ENCODE measurements around the gene CRB1. TPM values are rescaled to one million over a fixed set of nuclear protein-coding genes. Genes with fewer than 3 reads are reported as not detected.

CRB1 gene
- total RNA-seq, 1 donor from 2014 or later: 0.51 TPM

DNA sequence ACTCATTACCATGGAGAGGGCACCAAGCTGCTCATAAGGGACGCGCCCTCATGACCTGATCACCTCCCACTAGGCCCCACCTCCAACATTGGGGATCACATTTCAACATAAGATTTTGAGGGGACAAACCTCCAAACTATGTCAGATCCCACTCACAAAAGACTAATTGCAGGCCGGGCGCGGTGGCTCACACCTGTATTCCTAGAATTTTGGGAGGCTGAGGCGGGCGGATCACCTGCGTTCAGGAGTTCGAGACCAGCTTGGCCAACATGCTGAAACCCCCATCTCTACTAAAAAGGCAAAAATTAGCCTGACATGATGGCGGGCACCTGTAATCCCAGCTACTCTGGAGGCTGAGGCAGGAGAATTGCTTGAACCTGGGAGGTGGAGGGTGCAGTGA lies 228.7 kb downstream of the CRB1 start:
- peaks cover 34% of the 10 kb centered on the region for H3K9me3 Mint-ChIP-seq

DNA sequence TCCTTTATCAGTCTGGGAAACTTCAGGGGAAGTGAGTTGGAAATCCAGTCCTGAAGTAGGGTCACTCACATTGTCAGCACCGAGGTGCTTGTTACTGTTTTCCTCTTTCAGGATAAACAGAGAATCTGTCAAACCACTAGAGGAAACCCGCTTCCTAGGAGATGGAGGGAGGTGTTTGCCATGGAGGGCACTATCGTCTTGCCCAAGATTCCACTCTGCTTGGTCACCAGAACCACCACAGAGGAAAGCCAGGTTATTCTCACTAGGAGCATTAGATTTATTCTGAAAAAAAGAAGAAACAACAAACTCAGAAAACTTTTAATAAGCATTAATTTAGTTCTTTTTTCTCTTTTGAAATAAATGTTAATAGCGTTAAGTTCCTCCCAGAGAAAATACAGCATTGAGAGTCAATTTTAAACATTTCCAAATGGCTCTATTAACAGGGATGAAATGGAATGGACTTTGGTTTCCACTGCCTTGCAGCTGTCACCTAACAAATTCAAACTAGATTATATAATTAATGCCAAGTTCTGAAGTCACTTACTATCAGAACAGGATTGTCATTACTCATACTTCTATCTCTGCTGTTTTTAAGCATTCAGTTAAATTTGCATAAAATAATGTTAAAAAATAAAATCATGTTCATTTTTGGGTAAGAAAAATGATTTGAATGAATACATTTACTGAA lies 242.8 kb downstream of the CRB1 start:
- no peak for DNase-seq (ENCODE audit: low spot score in 2 of 2, unreplicated experiment in 2 of 2)
- no peaks in the 10 kb centered on the region for H3K27me3 Mint-ChIP-seq (ENCODE audit: low read depth)
- H3K36me3 Mint-ChIP-seq: peaks cover 18% of the 10 kb centered on the region
- no peaks in the 10 kb centered on the region for H3K9me3 Mint-ChIP-seq
- H3K4me3 Mint-ChIP-seq: no peak overlapping the region
- TF ChIP-seq, protein P1, sequence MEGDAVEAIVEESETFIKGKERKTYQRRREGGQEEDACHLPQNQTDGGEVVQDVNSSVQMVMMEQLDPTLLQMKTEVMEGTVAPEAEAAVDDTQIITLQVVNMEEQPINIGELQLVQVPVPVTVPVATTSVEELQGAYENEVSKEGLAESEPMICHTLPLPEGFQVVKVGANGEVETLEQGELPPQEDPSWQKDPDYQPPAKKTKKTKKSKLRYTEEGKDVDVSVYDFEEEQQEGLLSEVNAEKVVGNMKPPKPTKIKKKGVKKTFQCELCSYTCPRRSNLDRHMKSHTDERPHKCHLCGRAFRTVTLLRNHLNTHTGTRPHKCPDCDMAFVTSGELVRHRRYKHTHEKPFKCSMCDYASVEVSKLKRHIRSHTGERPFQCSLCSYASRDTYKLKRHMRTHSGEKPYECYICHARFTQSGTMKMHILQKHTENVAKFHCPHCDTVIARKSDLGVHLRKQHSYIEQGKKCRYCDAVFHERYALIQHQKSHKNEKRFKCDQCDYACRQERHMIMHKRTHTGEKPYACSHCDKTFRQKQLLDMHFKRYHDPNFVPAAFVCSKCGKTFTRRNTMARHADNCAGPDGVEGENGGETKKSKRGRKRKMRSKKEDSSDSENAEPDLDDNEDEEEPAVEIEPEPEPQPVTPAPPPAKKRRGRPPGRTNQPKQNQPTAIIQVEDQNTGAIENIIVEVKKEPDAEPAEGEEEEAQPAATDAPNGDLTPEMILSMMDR (IDR thresholded peaks at IDR 0.05; ENCODE audit: unreplicated experiment): no peak
- peaks cover 10% of the 10 kb centered on the region for H3K4me1 Mint-ChIP-seq
- H3K27ac Mint-ChIP-seq: no peak overlapping the region

More for the DNA sequence above, 228.7 kb downstream of the CRB1 start:
- Mint-ChIP-seq H3K4me1 (peaks cover 17% of the 10 kb centered on the region), H3K27me3 (ENCODE audit: low read depth) (no peaks in the 10 kb centered on the region), H3K36me3 (peaks cover 12% of the 10 kb centered on the region), H3K27ac (no peak overlapping the region), H3K4me3 (no peak overlapping the region)
- DNase-seq (ENCODE audit: low spot score in 2 of 2, unreplicated experiment in 2 of 2): no peak
- TF ChIP-seq, protein P1 (IDR thresholded peaks at IDR 0.05; ENCODE audit: unreplicated experiment): no peak

DNA sequence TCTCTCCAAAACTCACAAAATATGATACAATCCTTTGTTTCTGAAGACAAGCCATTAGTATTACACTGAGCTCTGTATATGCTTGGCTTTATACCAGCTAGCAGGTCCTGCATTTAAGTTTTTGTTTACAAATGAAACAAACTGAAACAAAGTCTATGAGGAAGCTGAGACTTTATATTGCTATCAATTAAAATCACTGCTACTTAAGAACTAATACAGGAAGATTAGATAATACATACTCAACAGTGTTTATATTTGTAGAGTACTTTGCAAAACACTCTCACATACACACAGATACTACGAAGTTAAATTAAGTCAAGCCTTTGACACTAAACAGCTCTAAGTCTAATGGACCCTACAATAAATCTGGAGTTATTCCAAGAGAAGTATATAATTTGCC lies 247.4 kb downstream of the CRB1 start:
- DNase-seq (ENCODE audit: low spot score in 2 of 2, unreplicated experiment in 2 of 2): no peak
- Mint-ChIP-seq H3K27ac (no peak overlapping the region), H3K4me3 (no peak overlapping the region), H3K36me3 (peaks cover 11% of the 10 kb centered on the region), H3K9me3 (no peaks in the 10 kb centered on the region), H3K27me3 (ENCODE audit: low read depth) (no peaks in the 10 kb centered on the region), H3K4me1 (peaks cover 11% of the 10 kb centered on the region)
- TF ChIP-seq, protein P1 (IDR thresholded peaks at IDR 0.05; ENCODE audit: unreplicated experiment): no peak

DNA sequence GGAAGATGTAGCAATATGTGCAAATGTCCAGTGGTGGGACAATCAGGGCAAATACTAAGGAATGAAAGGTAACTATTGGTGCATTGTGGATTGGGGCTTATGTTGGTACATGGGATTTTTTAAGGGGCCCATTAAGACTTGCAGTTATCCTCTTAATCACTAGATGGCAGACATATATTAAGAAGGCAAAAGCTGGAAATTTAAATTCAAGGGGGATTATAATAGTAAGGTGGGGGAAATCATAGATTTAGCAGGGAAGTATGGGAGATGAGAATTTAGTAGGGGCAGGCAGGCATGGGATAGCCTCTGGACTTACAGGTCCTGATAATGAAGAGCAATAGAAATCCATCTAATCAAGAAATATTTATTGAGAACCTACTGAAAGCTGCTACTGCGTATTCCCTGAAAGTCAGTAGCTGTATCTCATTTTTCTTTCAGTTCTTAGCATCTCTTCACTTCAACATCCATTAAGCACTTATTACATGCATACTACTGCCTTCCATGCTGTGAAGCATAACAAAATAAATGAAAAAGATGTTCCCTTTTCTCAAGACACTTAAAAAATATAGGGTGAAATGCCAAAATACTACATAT lies 251.8 kb downstream of the CRB1 start:
- Mint-ChIP-seq H3K4me1 (peaks cover 11% of the 10 kb centered on the region), H3K9me3 (no peaks in the 10 kb centered on the region), H3K27me3 (ENCODE audit: low read depth) (no peaks in the 10 kb centered on the region), H3K4me3 (no peak overlapping the region), H3K27ac (no peak overlapping the region), H3K36me3 (no peaks in the 10 kb centered on the region)
- TF ChIP-seq, protein P1 (IDR thresholded peaks at IDR 0.05; ENCODE audit: unreplicated experiment): no peak
- DNase-seq (ENCODE audit: low spot score in 2 of 2, unreplicated experiment in 2 of 2): no peak

DNA sequence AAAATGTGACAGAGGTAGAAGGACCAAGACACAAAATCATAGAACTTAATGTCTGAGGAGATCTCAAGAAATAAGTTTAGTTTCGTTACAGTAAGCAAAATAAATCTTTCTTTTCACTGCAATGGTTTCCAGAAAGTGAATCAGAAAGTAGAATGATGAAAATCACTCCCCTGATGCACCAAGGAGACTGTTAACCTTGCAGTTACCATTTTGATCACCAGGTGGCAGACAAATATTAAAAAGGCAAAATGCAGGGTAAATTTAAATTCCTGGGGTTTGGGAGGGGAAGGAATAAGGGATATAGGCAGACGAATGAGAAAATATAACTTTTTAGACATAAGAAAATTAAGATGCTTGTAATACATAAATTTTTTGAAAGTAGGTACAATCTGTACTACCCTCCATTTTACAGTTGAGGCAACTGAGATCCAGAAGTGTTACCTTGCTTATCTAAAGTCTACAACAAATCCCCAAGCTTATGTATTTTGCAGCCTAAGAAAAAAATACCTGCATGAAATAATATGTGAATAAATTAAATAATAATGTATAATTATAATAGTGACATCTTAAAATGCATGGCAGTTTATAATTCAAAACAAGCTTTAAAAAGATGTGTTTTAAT lies 253.2 kb downstream of the CRB1 start:
- no peaks in the 10 kb centered on the region for H3K27me3 Mint-ChIP-seq (ENCODE audit: low read depth)
- no peak for DNase-seq (ENCODE audit: low spot score in 2 of 2, unreplicated experiment in 2 of 2)
- H3K9me3 Mint-ChIP-seq: no peaks in the 10 kb centered on the region
- H3K4me1 Mint-ChIP-seq: no peaks in the 10 kb centered on the region
- no peaks in the 10 kb centered on the region for H3K36me3 Mint-ChIP-seq
- no peak overlapping the region for H3K4me3 Mint-ChIP-seq
- TF ChIP-seq, protein P1 (IDR thresholded peaks at IDR 0.05; ENCODE audit: unreplicated experiment): peak; percentile 78
- no peak overlapping the region for H3K27ac Mint-ChIP-seq
